A549 (cell line): Measurements from ENCODE around the gene GRID1. TPM values are rescaled to one million over a fixed set of nuclear protein-coding genes. Genes with fewer than 3 reads are reported as not detected.

Experiments used
- ATAC-seq, 2 experiments: fragments of 200-7000 bp in 1 of 2; fragments of >200 bp in 1 of 2; cut with Nextera tagmentation in 1 of 2; cut with Tn5 transposase in 1 of 2; 3 replicates each; pipeline versions ENCODE4 v1.8.0 to v1.9.1; 2018 to 2020; ENCODE audit warnings: mild to moderate bottlenecking in 1 of 2, moderate library complexity in 1 of 2
- CTCF ChIA-PET: fragments of 300-600 bp; sonication (Branson Sonifier 250); formaldehyde crosslinking; extraction: SDS; loops from one replicate; lab custom pipeline; 2021; ENCODE audit warnings: antibody characterized with exemption, inconsistent platforms; lab: Yijun Ruan, JAX
- POLR2A ChIA-PET: fragments of 350-600 bp; formaldehyde crosslinking; extraction: SDS; loops from one replicate; lab custom pipeline; 2021; ENCODE audit warnings: antibody characterized with exemption, inconsistent platforms; lab: Yijun Ruan, JAX
- DNase-seq, 2 experiments: peaks; one replicate each; pipeline versions ENCODE4 v3.0.0 to v3.0.0-alpha.2; 2011 to 2016; ENCODE audit warnings: low read depth in 1 of 2, low spot score in 1 of 2
- FAIRE-seq: peaks from 2 replicates; lab custom pipeline; 2011; peaks lifted over from hg19 to GRCh38; lab: Jason Lieb, UNC
- H3K27ac ChIP-seq, 2 experiments: fragments of >200 bp; sonication (Bioruptor Twin); formaldehyde crosslinking; 3 replicates each; pipeline ENCODE4 v1.5.1; 2016 to 2017
- H3K4me1 ChIP-seq: fragments of >200 bp; sonication (Bioruptor Twin); formaldehyde crosslinking; 3 replicates; pipeline ENCODE4 v1.6.1; 2016
- H3K4me2 ChIP-seq: fragments of >200 bp; sonication (Bioruptor Twin); formaldehyde crosslinking; 3 replicates; pipeline ENCODE4 v1.6.1; 2016
- H3K4me3 ChIP-seq: fragments of >200 bp; sonication (Bioruptor Twin); formaldehyde crosslinking; 3 replicates; pipeline ENCODE4 v1.5.1; 2016
- H3K9me3 ChIP-seq: fragments of >200 bp; sonication (Bioruptor Twin); formaldehyde crosslinking; 3 replicates; pipeline ENCODE4 v1.6.1; 2016
- CBX8 ChIP-seq: fragments of 200-600 bp; sonication (generic); IDR thresholded peaks from 2 replicates; pipeline ENCODE4 v1.6.1; 2016
- CTCF ChIP-seq: fragments of >200 bp; sonication (Bioruptor Twin); formaldehyde crosslinking; IDR thresholded peaks from 3 replicates; pipeline ENCODE4 v1.5.1; 2016
- EHF ChIP-seq: fragments of 250-450 bp; sonication (Bioruptor Pico); IDR thresholded peaks from 2 replicates; pipeline ENCODE4 v1.5.0; 2020; ENCODE audit warnings: mild to moderate bottlenecking
- EHMT2 ChIP-seq: fragments of 200-600 bp; sonication (generic); IDR thresholded peaks from 2 replicates; pipeline ENCODE4 v1.6.1; 2016; ENCODE audit warnings: antibody characterized with exemption, low read depth, mild to moderate bottlenecking, moderate library complexity
- EP300 ChIP-seq, 2 experiments: fragments of >200 bp; sonication (Bioruptor Twin); formaldehyde crosslinking; IDR thresholded peaks; 2 replicates in 1 of 2; 3 replicates in 1 of 2; pipeline ENCODE4 v1.6.1; 2016 to 2017
- ESRRA ChIP-seq: fragments of 150-350 bp; IDR thresholded peaks from 2 replicates; pipeline ENCODE4 v1.6.1; 2014; ENCODE audit warnings: mild to moderate bottlenecking, low read length, borderline replicate concordance
- FOXS1 ChIP-seq: fragments of 250-450 bp; sonication (Bioruptor Pico); IDR thresholded peaks from 2 replicates; pipeline ENCODE4 v1.5.0; 2020; ENCODE audit warnings: mild to moderate bottlenecking, moderate library complexity
- HDAC2 ChIP-seq: fragments of 200-600 bp; sonication (generic); IDR thresholded peaks from 2 replicates; pipeline ENCODE4 v1.6.1; 2016
- HMGXB4 ChIP-seq: fragments of 250-450 bp; sonication (Bioruptor Pico); IDR thresholded peaks from 2 replicates; pipeline ENCODE4 v1.5.0; 2021; ENCODE audit warnings: mild to moderate bottlenecking, moderate library complexity, borderline replicate concordance
- JUNB ChIP-seq: fragments of >200 bp; sonication (Bioruptor Twin); formaldehyde crosslinking; IDR thresholded peaks from 2 replicates; pipeline ENCODE4 v1.6.1; 2016
- KDM5A ChIP-seq: fragments of 200-600 bp; sonication (generic); IDR thresholded peaks from 2 replicates; pipeline ENCODE4 v1.6.1; 2016; ENCODE audit warnings: antibody characterized with exemption, mild to moderate bottlenecking
- MYC ChIP-seq: IDR thresholded peaks from 2 replicates; pipeline ENCODE4 v1.6.1; 2012; ENCODE audit warnings: mild to moderate bottlenecking, inconsistent platforms, low read length, improper control_type of control experiment, borderline replicate concordance
- NPAS2 ChIP-seq: fragments of 250-450 bp; sonication (Bioruptor Pico); IDR thresholded peaks from 2 replicates; pipeline ENCODE4 v1.8.0; 2022; ENCODE audit warnings: mild to moderate bottlenecking, moderate library complexity, borderline replicate concordance
- NR3C1 ChIP-seq: fragments of >200 bp; sonication (Bioruptor Twin); formaldehyde crosslinking; IDR thresholded peaks from 3 replicates; pipeline ENCODE4 v1.6.1; 2017
- POLR2AphosphoS2 ChIP-seq: conservative IDR thresholded peaks from 2 replicates; pipeline ENCODE4 v1.6.1; 2012; ENCODE audit warnings: low read length, improper control_type of control experiment, inconsistent platforms
- RARB ChIP-seq: fragments of 250-450 bp; sonication (Bioruptor Pico); IDR thresholded peaks from 2 replicates; pipeline ENCODE4 v1.8.0; 2021; ENCODE audit warnings: mild to moderate bottlenecking, moderate library complexity
- RNF2 ChIP-seq: fragments of 200-600 bp; sonication (generic); IDR thresholded peaks from 2 replicates; pipeline ENCODE4 v1.6.1; 2016; ENCODE audit warnings: low read depth, mild to moderate bottlenecking, antibody characterized with exemption, moderate library complexity, borderline replicate concordance
- TFCP2L1 ChIP-seq: fragments of 250-450 bp; sonication (Bioruptor Pico); IDR thresholded peaks from 2 replicates; pipeline ENCODE4 v1.5.0; 2021; ENCODE audit warnings: mild to moderate bottlenecking
- USF2 ChIP-seq: fragments of 450-650 bp; IDR thresholded peaks from 2 replicates; pipeline ENCODE4 v1.6.1; 2014; ENCODE audit warnings: antibody characterized with exemption
- ZNF302 ChIP-seq: fragments of 250-450 bp; sonication (Bioruptor Pico); IDR thresholded peaks from 2 replicates; pipeline ENCODE4 v1.9.0; 2021; ENCODE audit warnings: inconsistent platforms, mild to moderate bottlenecking, moderate library complexity
- WGBS: methylation state at CpG from one replicate; pipeline ENCODE4 v1.1.6; 2017; ENCODE audit errors: missing lambda C conversion rate; 5-methylcytosine and 5-hydroxymethylcytosine counted together
- polyA plus RNA-seq, 4 experiments: library from polyadenylated mRNA; depleted of rRNA in 3 of 4; stranded (reverse); fragments of >200 nt; fragmentation: RNase III in 1 of 4; extraction: RNeasy Plus Mini Kit Qiagen cat#74134 plus additional on column Dnase treatment in 1 of 4; gene quantifications; 2 replicates in 3 of 4; 3 replicates in 1 of 4; pipeline ENCODE4 v1.2.3, GENCODE V29; 2011 to 2017

GRID1 gene
- polyA plus RNA-seq, 2 of the 4 experiments (the other 2 are of a cell fraction), result 0.14 to 0.30 TPM

GRCh38 chr10:86049442-86049841 lies 317.2 kb downstream of the GRID1 start:
- no peak overlapping the region for H3K27ac ChIP-seq
- ChIA-PET CTCF (no interaction called here), POLR2A (no interaction called here)
- H3K4me2 ChIP-seq, result no peak overlapping the region
- WGBS, result 41% methylated on average over 4 of the region's 4 CpGs
- no peaks in the 10 kb centered on the region for H3K9me3 ChIP-seq
- no peak for ATAC-seq
- no peak for FAIRE-seq
- H3K4me1 ChIP-seq, result no peaks in the 10 kb centered on the region
- no peak overlapping the region for H3K4me3 ChIP-seq
- TF ChIP-seq POLR2AphosphoS2, result no peak
- no peak for TF ChIP-seq ZNF302 (CRISPR knock-in tag)
- no peak for TF ChIP-seq CTCF
- no peak for TF ChIP-seq RARB (CRISPR knock-in tag)
- no peak for TF ChIP-seq FOXS1 (CRISPR knock-in tag)
- no peak for TF ChIP-seq TFCP2L1
- TF ChIP-seq, all 56 proteins: peak for 0
- no peak for DNase-seq

GRCh38 chr10:86048973-86049372 lies 317.6 kb downstream of the GRID1 start:
- CTCF ChIA-PET, result no interaction called here
- no peak for ATAC-seq
- Histone ChIP-seq H3K27ac (no peak overlapping the region), H3K9me3 (no peaks in the 10 kb centered on the region), H3K4me2 (no peak overlapping the region), H3K4me3 (no peak overlapping the region), H3K4me1 (no peaks in the 10 kb centered on the region)
- DNase-seq, result no peak
- no peak for FAIRE-seq
- POLR2A ChIA-PET, result no interaction called here
- WGBS, result 14% methylated on average over 2 of the region's 2 CpGs
- TF ChIP-seq JUNB, result no peak
- TF ChIP-seq USF2, result no peak
- no peak for TF ChIP-seq NR3C1
- TF ChIP-seq HMGXB4, result no peak

GRCh38 chr10:86048571-86048970 lies 318.0 kb downstream of the GRID1 start:
- Histone ChIP-seq H3K4me3 (no peak overlapping the region), H3K9me3 (no peaks in the 10 kb centered on the region)
- POLR2A ChIA-PET, result no interaction called here
- DNase-seq (no peak), ATAC-seq (no peak)
- TF ChIP-seq CBX8 (no peak), RNF2 (no peak), EHF (CRISPR knock-in tag) (no peak), NR3C1 (no peak), ESRRA (no peak), NPAS2 (CRISPR knock-in tag) (no peak), HDAC2 (no peak), POLR2AphosphoS2 (no peak), EHMT2 (no peak), FOXS1 (CRISPR knock-in tag) (no peak), EP300 (IDR thresholded peaks at IDR 0.05) (no peak), KDM5A (no peak), MYC (no peak)
- TF ChIP-seq, all 56 proteins: peak for 0
- CTCF ChIA-PET, result no interaction called here
- no peak for FAIRE-seq
- H3K27ac ChIP-seq, result no peak overlapping the region
- H3K4me1 ChIP-seq, result no peaks in the 10 kb centered on the region
- H3K4me2 ChIP-seq, result no peak overlapping the region
